IMR-90 (cell line): ENCODE results near the gene COL8A1. TPM values are rescaled to one million over a fixed set of nuclear protein-coding genes. Genes with fewer than 3 reads are reported as not detected.

ENCODE experiments used
- ATAC-seq: fragments of 200-7000 bp; cut with Tn5 transposase; 2 replicates; pipeline ENCODE4 v1.9.1; 2020; ENCODE audit warnings: low read depth, mild to moderate bottlenecking, moderate library complexity
- BruUV-seq: library from RNA; stranded (reverse); fragments of 400-500 nt; replicated peaks from 2 replicates; lab custom pipeline; 2021; lab: Mats Ljungman, UMichigan
- CTCF ChIA-PET: fragments of 300-600 bp; formaldehyde crosslinking; extraction: SDS; loops from one replicate; lab custom pipeline; 2021; ENCODE audit warnings: antibody characterized with exemption; lab: Yijun Ruan, JAX
- POLR2A ChIA-PET: fragments of 300-600 bp; sonication (Branson Sonifier 250); formaldehyde crosslinking; loops from one replicate; lab custom pipeline; 2022; ENCODE audit warnings: antibody characterized with exemption; ENCODE audit not compliant: unreplicated experiment; lab: Charles Lee
- DNase-seq: peaks from one replicate; pipeline ENCODE4 v3.0.0; 2013
- H2AFZ ChIP-seq: replicated peaks from 2 replicates; pipeline ENCODE3; 2013; ENCODE audit warnings: low read length, mild to moderate bottlenecking; ENCODE audit not compliant: poor library complexity
- H2AK5ac ChIP-seq: 2 replicates; pipeline ENCODE4 v1.6.1; 2013; ENCODE audit warnings: low read depth, low read length, inconsistent platforms
- H2AK9ac ChIP-seq: replicated peaks from 2 replicates; pipeline ENCODE3; 2013; ENCODE audit warnings: mild to moderate bottlenecking, low read depth, low read length, moderate library complexity; ENCODE audit not compliant: poor library complexity
- H2BK120ac ChIP-seq: 2 replicates; pipeline ENCODE4 v1.6.1; 2013; ENCODE audit warnings: low read depth, low read length, inconsistent platforms
- H2BK15ac ChIP-seq: 3 replicates; pipeline ENCODE4 v1.6.1; 2013; ENCODE audit warnings: low read depth, low read length, inconsistent platforms
- H2BK20ac ChIP-seq: 2 replicates; pipeline ENCODE4 v1.6.1; 2013; ENCODE audit warnings: low read depth, mild to moderate bottlenecking, inconsistent platforms, low read length, moderate library complexity
- H2BK5ac ChIP-seq: 2 replicates; pipeline ENCODE4 v1.6.1; 2013; ENCODE audit warnings: mild to moderate bottlenecking, low read depth, low read length, inconsistent platforms; ENCODE audit not compliant: poor library complexity, severe bottlenecking
- H3K14ac ChIP-seq: replicated peaks from 2 replicates; pipeline ENCODE4 v1.6.1; 2013; ENCODE audit warnings: low read depth, low read length, inconsistent platforms
- H3K18ac ChIP-seq: 2 replicates; pipeline ENCODE4 v1.6.1; 2013; ENCODE audit warnings: low read depth, low read length, control low read depth
- H3K23ac ChIP-seq: 2 replicates; pipeline ENCODE4 v1.6.1; 2013; ENCODE audit warnings: low read depth, low read length, inconsistent platforms
- H3K27ac ChIP-seq: 2 replicates; pipeline ENCODE4 v1.5.1; 2013; ENCODE audit warnings: mild to moderate bottlenecking, control low read depth, low read length; ENCODE audit not compliant: insufficient read depth
- H3K27me3 ChIP-seq: 2 replicates; pipeline ENCODE4 v1.6.1; 2013; ENCODE audit warnings: low read length; ENCODE audit not compliant: control insufficient read depth, insufficient read depth
- H3K36me3 ChIP-seq: 2 replicates; pipeline ENCODE4 v1.6.1; 2013; ENCODE audit warnings: low read length, mixed read lengths; ENCODE audit not compliant: control insufficient read depth, insufficient read depth
- H3K4ac ChIP-seq: 2 replicates; pipeline ENCODE4 v1.6.1; 2013; ENCODE audit warnings: low read depth, low read length, inconsistent platforms
- H3K4me1 ChIP-seq: 2 replicates; pipeline ENCODE4 v1.6.1; 2013; ENCODE audit warnings: low read length, mixed read lengths; ENCODE audit not compliant: control insufficient read depth, insufficient read depth
- H3K4me2 ChIP-seq: 2 replicates; pipeline ENCODE4 v1.6.1; 2013; ENCODE audit warnings: low read depth, mild to moderate bottlenecking, control low read depth, low read length, moderate library complexity
- H3K4me3 ChIP-seq: 2 replicates; pipeline ENCODE4 v1.5.1; 2013; ENCODE audit warnings: low read depth, mild to moderate bottlenecking, control low read depth, low read length, moderate library complexity; ENCODE audit not compliant: insufficient read depth
- H3K56ac ChIP-seq: 2 replicates; pipeline ENCODE4 v1.6.1; 2013; ENCODE audit warnings: low read length, inconsistent platforms; ENCODE audit not compliant: insufficient read depth; ENCODE audit errors: extremely low read depth
- H3K79me1 ChIP-seq, 2 experiments: 2 replicates each; pipeline ENCODE4 v1.6.1; 2013; ENCODE audit warnings: low read length in 2 of 2, inconsistent platforms in 1 of 2, low read depth in 1 of 2
- H3K9ac ChIP-seq: 2 replicates; pipeline ENCODE4 v1.6.1; 2013; ENCODE audit warnings: low read depth, low read length, control low read depth
- H3K9me1 ChIP-seq: 2 replicates; pipeline ENCODE4 v1.6.1; 2013; ENCODE audit warnings: low read length, inconsistent platforms; ENCODE audit not compliant: insufficient read depth
- H3K9me3 ChIP-seq: 2 replicates; pipeline ENCODE4 v1.6.1; 2013; ENCODE audit warnings: low read length; ENCODE audit not compliant: control insufficient read depth, insufficient read depth
- H4K20me1 ChIP-seq: 2 replicates; pipeline ENCODE4 v1.6.1; 2013; ENCODE audit warnings: low read length, inconsistent platforms; ENCODE audit not compliant: insufficient read depth
- H4K5ac ChIP-seq: 2 replicates; pipeline ENCODE4 v1.6.1; 2013; ENCODE audit warnings: mild to moderate bottlenecking, low read depth, low read length, control low read depth
- H4K8ac ChIP-seq, 2 experiments: 2 replicates each; pipeline ENCODE4 v1.6.1; 2013; ENCODE audit warnings: low read depth in 2 of 2, low read length in 2 of 2, control low read depth in 1 of 2, inconsistent platforms in 1 of 2
- H4K91ac ChIP-seq: 2 replicates; pipeline ENCODE4 v1.6.1; 2013; ENCODE audit warnings: low read depth, low read length, inconsistent platforms; ENCODE audit not compliant: insufficient read depth
- CEBPB ChIP-seq: IDR thresholded peaks from 2 replicates; pipeline ENCODE4 v1.6.1; 2012; ENCODE audit warnings: low read depth, low read length, improper control_type of control experiment
- CTCF ChIP-seq: conservative IDR thresholded peaks from 2 replicates; pipeline ENCODE4 v1.5.1; 2012; ENCODE audit warnings: mild to moderate bottlenecking, low read depth, low read length, improper control_type of control experiment
- ELK1 ChIP-seq: fragments of 150-350 bp; IDR thresholded peaks from 2 replicates; pipeline ENCODE4 v1.6.1; 2016; ENCODE audit warnings: low read depth, mild to moderate bottlenecking, low read length, moderate library complexity, borderline replicate concordance
- FOS ChIP-seq: fragments of 150-350 bp; IDR thresholded peaks from 2 replicates; pipeline ENCODE4 v1.6.1; 2016; ENCODE audit warnings: low read depth, low read length
- POLR2A ChIP-seq: IDR thresholded peaks from 2 replicates; pipeline ENCODE4 v1.6.1; 2012; ENCODE audit warnings: mild to moderate bottlenecking, low read depth, low read length
- RAD21 ChIP-seq: IDR thresholded peaks from 2 replicates; pipeline ENCODE4 v1.6.1; 2012; ENCODE audit warnings: low read length, improper control_type of control experiment
- WGBS, 2 experiments: methylation state at CpG; one replicate each; pipeline versions ENCODE4 v1.1.5 to v1.1.7; 2013; ENCODE audit warnings: missing lambda C conversion rate in 2 of 2; ENCODE audit not compliant: insufficient read length in 1 of 2; ENCODE audit errors: extremely low coverage in 2 of 2; 5-methylcytosine and 5-hydroxymethylcytosine counted together
- dilution Hi-C: fragments of 300-500 bp; cut with HindIII; formaldehyde crosslinking; loops from one replicate; pipeline ENCODE4 v1.14.3; 2018; ENCODE audit warnings: low sequenced_read_pairs; ENCODE audit not compliant: unreplicated experiment
- in situ Hi-C: fragments of 300-500 bp; cut with MboI; formaldehyde crosslinking; loops from 3 replicates; pipeline ENCODE4 v1.14.3; 2019; ENCODE audit warnings: low sequenced_read_pairs, inconsistent platforms, mixed read lengths
- intact Hi-C: fragments of 100-400 bp; cut with micrococcal nuclease; formaldehyde crosslinking; loops from 2 replicates; pipeline ENCODE4 v1.10.0; 2022
- polyA plus RNA-seq, 3 experiments: library from polyadenylated mRNA; depleted of rRNA; stranded (reverse); fragments of >200 nt; gene quantifications; 2 replicates each; pipeline ENCODE4 v1.2.3, GENCODE V29; 2012; ENCODE audit warnings: low replicate concordance in 1 of 3
- total RNA-seq: library from RNA; depleted of rRNA; stranded (reverse); fragments of >200 nt; gene quantifications from 2 replicates; pipeline ENCODE4 v1.2.3, GENCODE V29; 2012

The COL8A1 gene
- total and polyA plus RNA-seq, 2 of the 4 experiments (the other 2 are of a cell fraction) = 119 to 151 TPM

DNA sequence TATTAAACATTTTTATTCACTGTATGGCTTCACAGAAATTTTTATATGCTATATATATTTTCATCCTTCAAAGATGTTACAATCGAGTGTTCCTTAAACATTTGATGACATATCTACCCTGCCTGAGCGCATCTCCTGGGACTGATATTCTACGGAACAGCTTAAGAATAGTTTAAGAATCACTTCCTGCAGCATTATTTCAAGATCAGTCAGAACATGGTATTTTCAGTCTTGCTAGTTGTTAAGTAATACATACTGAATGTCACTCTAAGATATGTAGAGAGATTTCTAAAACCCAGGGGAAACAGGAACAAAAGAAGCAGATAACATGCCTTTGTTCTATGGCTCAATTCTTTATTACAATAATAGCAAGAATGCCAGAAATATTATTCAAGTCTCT, 8.7 kb downstream of the COL8A1 start:
- ChIA-PET CTCF (interaction anchor here (0.7 to 1.4 kb wide), 2 partner anchors 36 to 106 kb away, joined by 3 to 5 read pairs; no protein-coding TSS in a partner anchor), POLR2A (no interaction called here)
- Histone ChIP-seq H3K9me3 (no peaks in the 10 kb centered on the region), H3K56ac (no peak overlapping the region), H4K5ac (no peak overlapping the region), H2AK9ac (no peak overlapping the region), H2BK120ac (peak overlapping the region; percentile 50; the same call in 1 of the 2 replicates), H3K9me1 (peaks cover 2% of the 10 kb centered on the region), H4K8ac (no peak overlapping the region; a peak in 1 of 4 replicates), H3K14ac (no peak overlapping the region), H3K36me3 (no peaks in the 10 kb centered on the region), H3K4me2 (peak overlapping the region; percentile 6; the same call in 1 of the 2 replicates), H2BK5ac (peak overlapping the region; percentile 59), H2BK20ac (no peak overlapping the region), H4K20me1 (peaks cover 3% of the 10 kb centered on the region; the same call in 1 of the 2 replicates), H3K18ac (0 out of 2 replicates have a peak overlapping the region, but pooled peaks have one; percentile 16), H4K91ac (no peak overlapping the region), H2AFZ (no peak overlapping the region), H2BK15ac (no peak overlapping the region), H3K4me3 (no peak overlapping the region), H3K79me1 (peaks cover 33 to 64% of the 10 kb centered on the region in 2 experiments), H2AK5ac (no peak overlapping the region), H3K9ac (no peak overlapping the region), H3K4me1 (peaks cover 22% of the 10 kb centered on the region), H3K27me3 (no peaks in the 10 kb centered on the region), H3K4ac (peak overlapping the region; percentile 44; the same call in 1 of the 2 replicates), H3K27ac (peak overlapping the region; percentile 39; the same call in 1 of the 2 replicates), H3K23ac (no peak overlapping the region)
- no peak for TF ChIP-seq ELK1
- TF ChIP-seq CTCF = no peak
- no peak for TF ChIP-seq RAD21
- TF ChIP-seq POLR2A = no peak
- no peak for TF ChIP-seq FOS
- no peak; the same call in 1 of the 2 replicates for TF ChIP-seq CEBPB
- WGBS, 2 experiments = no CpG with 5 or more reads among the region's 3 CpGs
- ATAC-seq (no peak), DNase-seq (peak; percentile 56)
- BruUV-seq = no TSS peak
- dilution Hi-C loops = no loop called here
- intact Hi-C loops = loop anchor here (10.0 kb wide), 1 partner anchor 252 kb away; no protein-coding TSS in a partner anchor
- in situ Hi-C loops = no loop called here
